Heart left ventricle (tissue), 13 donors: ENCODE results near the gene ELK3.

ENCODE experiments used
- CTCF ChIP-seq, 12 donors: fragments of 200-600 bp; sonication (generic) in 4 of 12; IDR thresholded peaks; one replicate each; pipeline versions ENCODE4 v1.5.0 to v1.8.0; 2018 to 2022; ENCODE audit warnings: antibody characterized with exemption in 12 of 12, mild to moderate bottlenecking in 5 of 12
- POLR2A ChIP-seq, 2 donors: fragments of 450-650 bp; IDR thresholded peaks; one replicate each; pipeline ENCODE4 v1.6.1; 2017; ENCODE audit warnings: antibody characterized with exemption in 2 of 2, mild to moderate bottlenecking in 2 of 2, moderate library complexity in 2 of 2
- donor health status: ischemic (EF 13 %, LVEDD 7.1; RV severe dilation, severe dysfunction).
- donor health status: DM: no; HTN: yes; CAD: no.
- donor health status: DM: no; HTN: no; CAD: no.
- donor health status: ischemic (EF 25% LVEDD 6.9; RV normal size, moderate dysfunction).
- donor health status: ischemic (EF 25% LVEDD 5.7; RV mildly dilated, moderate dysfunction).
- donor health status: ischemic (EF 35%, LVEDD 5.7; RV mildly dilated, moderate dysfunction).
- donor health status: nonischemic (EF 11% LVEDD 7.7; RV severe dilation, severe dysfunction).
- donor health status: DM: yes; HTN: yes; CAD: no.
- donor health status: PGD.
- donor health status: ischemic (EF 29% LVEDD 5.4; RV normal size, mild dysfunction).
- donor health status: nonischemic (EF 23%, LVEDD 6.1; RV moderate dilation, normal function).

GRCh38 chr12:96230646-96231045 is 36.5 kb downstream of the ELK3 start:
- no peak for TF ChIP-seq CTCF (IDR thresholded peaks at IDR 0.05)
- TF ChIP-seq POLR2A (IDR thresholded peaks at IDR 0.05): no peak
